H1 (cell line): ENCODE results near the gene NUB1. TPM values are rescaled to one million over a fixed set of nuclear protein-coding genes. Genes with fewer than 3 reads are reported as not detected.
A peak's percentile ranks its signal among the peaks of the same experiment; 100 is the strongest.

Experiments used
- ASH2L ChIP-seq: fragments of 200-600, 300-600 bp; sonication (generic); IDR thresholded peaks from one replicate; pipeline ENCODE4 v1.7.1; 2017; ENCODE audit warnings: low read length
- GTF2F1 ChIP-seq: IDR thresholded peaks from 2 replicates; pipeline ENCODE4 v1.6.1; 2012; ENCODE audit warnings: low read depth, low read length, improper control_type of control experiment, borderline replicate concordance
- HDAC6 ChIP-seq: IDR thresholded peaks from one replicate; pipeline ENCODE4 v1.7.1; 2012; ENCODE audit warnings: low read depth, mild to moderate bottlenecking, inconsistent platforms, low read length, moderate library complexity
- JUN ChIP-seq: IDR thresholded peaks from 2 replicates; pipeline ENCODE4 v1.6.1; 2011; ENCODE audit warnings: low read depth, mild to moderate bottlenecking, improper control_type of control experiment, low read length
- KDM1A ChIP-seq: fragments of 200-600, 300-600 bp; sonication (generic); IDR thresholded peaks from 2 replicates; pipeline ENCODE4 v1.7.1; 2016; ENCODE audit warnings: mild to moderate bottlenecking, low read length, borderline replicate concordance
- KDM4A ChIP-seq: IDR thresholded peaks from one replicate; pipeline ENCODE4 v1.7.1; 2012; ENCODE audit warnings: low read depth, mild to moderate bottlenecking, moderate library complexity, low read length, inconsistent platforms; ENCODE audit not compliant: severe bottlenecking
- NRF1 ChIP-seq: IDR thresholded peaks from 2 replicates; pipeline ENCODE4 v1.6.1; 2011; ENCODE audit warnings: mild to moderate bottlenecking, low read depth, low read length, improper control_type of control experiment
- POLR2A ChIP-seq, 2 experiments: IDR thresholded peaks; 1 replicate in 1 of 2; 2 replicates in 1 of 2; pipeline ENCODE4 v1.6.1; 2011; ENCODE audit warnings: low read depth in 2 of 2, low read length in 2 of 2, mild to moderate bottlenecking in 2 of 2; ENCODE audit errors: control extremely low read depth in 1 of 2
- POU5F1 ChIP-seq: IDR thresholded peaks from 2 replicates; pipeline ENCODE4 v1.6.1; 2011; ENCODE audit warnings: low read depth, mild to moderate bottlenecking, low read length, moderate library complexity
- RXRA ChIP-seq: IDR thresholded peaks from 2 replicates; pipeline ENCODE4 v1.6.1; 2011; ENCODE audit warnings: low read depth, mild to moderate bottlenecking, low read length, moderate library complexity; ENCODE audit not compliant: insufficient read depth
- SUZ12 ChIP-seq: fragments of 200-600 bp; sonication (generic); IDR thresholded peaks from 2 replicates; pipeline ENCODE4 v1.6.1; 2012; ENCODE audit warnings: mild to moderate bottlenecking, inconsistent platforms, low read length, moderate library complexity, mixed read lengths
- TAF1 ChIP-seq: IDR thresholded peaks from 2 replicates; pipeline ENCODE4 v1.6.1; 2011; ENCODE audit warnings: mild to moderate bottlenecking, low read depth, low read length
- TBP ChIP-seq: IDR thresholded peaks from 2 replicates; pipeline ENCODE4 v1.6.1; 2011; ENCODE audit warnings: low read depth, low read length, improper control_type of control experiment
- TCF12 ChIP-seq: IDR thresholded peaks from 2 replicates; pipeline ENCODE4 v1.6.1; 2011; ENCODE audit warnings: low read depth, mild to moderate bottlenecking, low read length
- YY1 ChIP-seq: IDR thresholded peaks from 2 replicates; pipeline ENCODE4 v1.6.1; 2011; ENCODE audit warnings: low read depth, mild to moderate bottlenecking, low read length
- polyA plus RNA-seq, 7 experiments: library from polyadenylated mRNA; depleted of rRNA in 3 of 7; stranded (reverse) in 5 of 7; unstranded in 2 of 7; fragments of >200 nt in 5 of 7; fragments of 200-250 nt in 2 of 7; gene quantifications; 1 replicate in 5 of 7; 2 replicates in 1 of 7; 4 replicates in 1 of 7; pipeline versions ENCODE4 v1.2.1 to v1.2.3, GENCODE V29; 2011 to 2013; ENCODE audit warnings: missing spikeins in 2 of 7, mixed read lengths in 2 of 7
- total RNA-seq: library from RNA; stranded (reverse); fragmentation: NEBNext Ultra II Directional; extraction: Animal tissue kit (Norgen Biotek cat#: 25700); gene quantifications from 2 replicates; pipeline ENCODE4 v1.2.1, GENCODE V29; 2021
- TF ChIP-seq, protein P1 (sequence below), 3 experiments: IDR thresholded peaks; 1 replicate in 2 of 3; 2 replicates in 1 of 3; pipeline versions ENCODE4 v1.5.1 to v1.6.1; 2011; ENCODE audit warnings: low read length in 3 of 3, mild to moderate bottlenecking in 3 of 3, inconsistent platforms in 2 of 3, low read depth in 1 of 3, moderate library complexity in 1 of 3; ENCODE audit not compliant: insufficient read depth in 1 of 3; ENCODE audit errors: control extremely low read depth in 1 of 3
- TF ChIP-seq, protein P2 (sequence below): IDR thresholded peaks from 2 replicates; pipeline ENCODE4 v1.6.1; 2011; ENCODE audit warnings: low read depth, mild to moderate bottlenecking, low read length; ENCODE audit not compliant: insufficient read depth
- TF ChIP-seq, protein P3 (sequence below): IDR thresholded peaks from 2 replicates; pipeline ENCODE4 v1.6.1; 2012; ENCODE audit warnings: inconsistent platforms

NUB1 gene
- total and polyA plus RNA-seq, 2 of the 8 experiments (the other 6 are each of a cell fraction or from before 2014, with no cell fraction given), result 22.1 to 43.5 TPM

DNA sequence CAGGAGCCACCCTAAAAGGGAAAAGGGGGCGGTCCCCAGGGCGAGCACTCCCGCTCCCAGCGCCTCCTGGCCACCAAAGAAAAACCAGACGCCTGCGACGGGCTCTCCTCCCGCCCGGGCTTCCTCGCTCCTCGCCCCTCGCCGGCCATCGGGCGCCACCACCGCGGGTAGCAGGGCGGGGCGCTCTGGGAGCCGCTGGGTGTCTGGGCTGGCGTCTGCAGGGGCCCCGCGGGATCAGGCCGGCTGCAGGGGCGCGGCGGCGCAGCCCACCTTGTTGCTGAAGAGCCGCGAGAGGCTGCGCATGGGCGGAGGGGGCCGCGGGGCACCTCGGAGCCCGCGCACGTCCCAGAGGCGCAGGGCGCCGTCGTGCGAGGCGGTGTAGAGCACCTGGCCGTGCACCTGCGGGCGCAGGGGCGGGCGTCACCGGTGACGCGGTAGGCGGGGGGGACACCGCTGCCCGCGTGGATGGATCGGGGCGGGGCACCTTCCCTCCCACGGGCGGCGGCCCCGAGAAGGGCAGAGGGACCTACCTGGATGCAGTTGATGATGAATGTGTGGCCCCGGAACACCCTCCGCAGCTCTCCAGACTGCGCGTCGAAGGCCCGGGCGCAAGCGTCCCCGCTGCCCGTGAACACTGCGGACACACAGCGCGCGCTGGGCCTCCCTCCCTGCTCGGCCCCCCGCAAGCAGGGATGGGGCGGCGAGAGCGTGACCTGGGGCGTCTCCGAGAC lies 39.9 kb downstream of the NUB1 start (continued):
- TF ChIP-seq RXRA (no peak), KDM4A (peak; percentile 84), HDAC6 (no peak), SUZ12 (no peak), TAF1 (no peak), NRF1 (no peak), ASH2L (peak; percentile 41), TCF12 (no peak), POLR2A (IDR thresholded peaks at IDR 0.05; ENCODE audit: control extremely low read depth in 1 of 2, low read depth in 2 of 2, low read length in 2 of 2) (no peak), GTF2F1 (no peak), KDM1A (no peak), TBP (no peak), POU5F1 (no peak), YY1 (no peak), JUN (no peak)
- TF ChIP-seq, protein P1, sequence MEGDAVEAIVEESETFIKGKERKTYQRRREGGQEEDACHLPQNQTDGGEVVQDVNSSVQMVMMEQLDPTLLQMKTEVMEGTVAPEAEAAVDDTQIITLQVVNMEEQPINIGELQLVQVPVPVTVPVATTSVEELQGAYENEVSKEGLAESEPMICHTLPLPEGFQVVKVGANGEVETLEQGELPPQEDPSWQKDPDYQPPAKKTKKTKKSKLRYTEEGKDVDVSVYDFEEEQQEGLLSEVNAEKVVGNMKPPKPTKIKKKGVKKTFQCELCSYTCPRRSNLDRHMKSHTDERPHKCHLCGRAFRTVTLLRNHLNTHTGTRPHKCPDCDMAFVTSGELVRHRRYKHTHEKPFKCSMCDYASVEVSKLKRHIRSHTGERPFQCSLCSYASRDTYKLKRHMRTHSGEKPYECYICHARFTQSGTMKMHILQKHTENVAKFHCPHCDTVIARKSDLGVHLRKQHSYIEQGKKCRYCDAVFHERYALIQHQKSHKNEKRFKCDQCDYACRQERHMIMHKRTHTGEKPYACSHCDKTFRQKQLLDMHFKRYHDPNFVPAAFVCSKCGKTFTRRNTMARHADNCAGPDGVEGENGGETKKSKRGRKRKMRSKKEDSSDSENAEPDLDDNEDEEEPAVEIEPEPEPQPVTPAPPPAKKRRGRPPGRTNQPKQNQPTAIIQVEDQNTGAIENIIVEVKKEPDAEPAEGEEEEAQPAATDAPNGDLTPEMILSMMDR (IDR thresholded peaks at IDR 0.05; ENCODE audit: control extremely low read depth in 1 of 3, insufficient read depth in 1 of 3, low read depth in 1 of 3, low read length in 3 of 3), result no peak
- TF ChIP-seq, protein P2, sequence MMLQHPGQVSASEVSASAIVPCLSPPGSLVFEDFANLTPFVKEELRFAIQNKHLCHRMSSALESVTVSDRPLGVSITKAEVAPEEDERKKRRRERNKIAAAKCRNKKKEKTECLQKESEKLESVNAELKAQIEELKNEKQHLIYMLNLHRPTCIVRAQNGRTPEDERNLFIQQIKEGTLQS, result no peak
- TF ChIP-seq, protein P3, sequence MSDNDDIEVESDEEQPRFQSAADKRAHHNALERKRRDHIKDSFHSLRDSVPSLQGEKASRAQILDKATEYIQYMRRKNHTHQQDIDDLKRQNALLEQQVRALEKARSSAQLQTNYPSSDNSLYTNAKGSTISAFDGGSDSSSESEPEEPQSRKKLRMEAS, result peak; percentile 73; the same call in 1 of the 2 replicates
